Measurements from ENCODE around the gene SH3BP4. TPM values are rescaled to one million over a fixed set of nuclear protein-coding genes. Genes with fewer than 3 reads are reported as not detected.

SH3BP4 gene
- total RNA-seq, 1 donor, result 121 TPM

GRCh38 chr2:235001237-235002133 lies 49.7 kb downstream of the SH3BP4 start:
- Histone ChIP-seq H3K9me3 (ENCODE audit: low read depth, low read length) (no peaks in the 10 kb centered on the region), H4K20me1 (ENCODE audit: insufficient read depth, low read length) (peaks cover 42% of the 10 kb centered on the region), H3K79me2 (ENCODE audit: insufficient read depth, low read length) (peaks cover 92% of the 10 kb centered on the region), H3K27ac (ENCODE audit: low read depth, low read length) (no peak overlapping the region), H3K4me2 (ENCODE audit: insufficient read depth, low read length) (no peak overlapping the region), H3K4me3 (ENCODE audit: insufficient read depth, low read length) (no peak overlapping the region), H3K27me3 (ENCODE audit: insufficient read depth, low read length) (no peaks in the 10 kb centered on the region), H3K4me1 (ENCODE audit: insufficient read depth, low read length) (peaks cover 38% of the 10 kb centered on the region), H3K36me3 (ENCODE audit: insufficient read depth, low read length) (peaks cover 51% of the 10 kb centered on the region), H2AFZ (ENCODE audit: low read length) (no peak overlapping the region)
- TF ChIP-seq, protein P1, sequence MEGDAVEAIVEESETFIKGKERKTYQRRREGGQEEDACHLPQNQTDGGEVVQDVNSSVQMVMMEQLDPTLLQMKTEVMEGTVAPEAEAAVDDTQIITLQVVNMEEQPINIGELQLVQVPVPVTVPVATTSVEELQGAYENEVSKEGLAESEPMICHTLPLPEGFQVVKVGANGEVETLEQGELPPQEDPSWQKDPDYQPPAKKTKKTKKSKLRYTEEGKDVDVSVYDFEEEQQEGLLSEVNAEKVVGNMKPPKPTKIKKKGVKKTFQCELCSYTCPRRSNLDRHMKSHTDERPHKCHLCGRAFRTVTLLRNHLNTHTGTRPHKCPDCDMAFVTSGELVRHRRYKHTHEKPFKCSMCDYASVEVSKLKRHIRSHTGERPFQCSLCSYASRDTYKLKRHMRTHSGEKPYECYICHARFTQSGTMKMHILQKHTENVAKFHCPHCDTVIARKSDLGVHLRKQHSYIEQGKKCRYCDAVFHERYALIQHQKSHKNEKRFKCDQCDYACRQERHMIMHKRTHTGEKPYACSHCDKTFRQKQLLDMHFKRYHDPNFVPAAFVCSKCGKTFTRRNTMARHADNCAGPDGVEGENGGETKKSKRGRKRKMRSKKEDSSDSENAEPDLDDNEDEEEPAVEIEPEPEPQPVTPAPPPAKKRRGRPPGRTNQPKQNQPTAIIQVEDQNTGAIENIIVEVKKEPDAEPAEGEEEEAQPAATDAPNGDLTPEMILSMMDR (IDR thresholded peaks at IDR 0.05; ENCODE audit: extremely low read depth, low read depth, low read length), result no peak
- peak; percentile 15 for DNase-seq (ENCODE audit: insufficient read length, low spot score, missing footprints)

GRCh38 chr2:235002198-235003095 lies 50.6 kb downstream of the SH3BP4 start:
- Histone ChIP-seq H3K4me1 (ENCODE audit: insufficient read depth, low read length) (peaks cover 28% of the 10 kb centered on the region), H3K9me3 (ENCODE audit: low read depth, low read length) (no peaks in the 10 kb centered on the region)
- peak; percentile 58 for DNase-seq (ENCODE audit: insufficient read length, low spot score, missing footprints)

GRCh38 chr2:235003096-235003775 lies 51.4 kb downstream of the SH3BP4 start:
- H3K4me3 ChIP-seq (ENCODE audit: insufficient read depth, low read length), result no peak overlapping the region
- no peaks in the 10 kb centered on the region for H3K9me3 ChIP-seq (ENCODE audit: low read depth, low read length)
- H3K4me2 ChIP-seq (ENCODE audit: insufficient read depth, low read length), result no peak overlapping the region
- peaks cover 48% of the 10 kb centered on the region for H3K36me3 ChIP-seq (ENCODE audit: insufficient read depth, low read length)
- no peaks in the 10 kb centered on the region for H3K27me3 ChIP-seq (ENCODE audit: insufficient read depth, low read length)
- DNase-seq (ENCODE audit: insufficient read length, low spot score, missing footprints), result peak; percentile 83
- H3K4me1 ChIP-seq (ENCODE audit: insufficient read depth, low read length), result peaks cover 27% of the 10 kb centered on the region
- H3K27ac ChIP-seq (ENCODE audit: low read depth, low read length), result no peak overlapping the region
- no peak overlapping the region for H2AFZ ChIP-seq (ENCODE audit: low read length)
- H3K79me2 ChIP-seq (ENCODE audit: insufficient read depth, low read length), result peaks cover 100% of the 10 kb centered on the region
- TF ChIP-seq, protein P1 (IDR thresholded peaks at IDR 0.05; ENCODE audit: extremely low read depth, low read depth, low read length), result no peak
- peaks cover 58% of the 10 kb centered on the region for H4K20me1 ChIP-seq (ENCODE audit: insufficient read depth, low read length)

More at GRCh38 chr2:235002198-235003095, 50.6 kb downstream of the SH3BP4 start:
- TF ChIP-seq, protein P1 (IDR thresholded peaks at IDR 0.05; ENCODE audit: extremely low read depth, low read depth, low read length), result no peak
- peaks cover 51% of the 10 kb centered on the region for H3K36me3 ChIP-seq (ENCODE audit: insufficient read depth, low read length)
- no peak overlapping the region for H3K4me2 ChIP-seq (ENCODE audit: insufficient read depth, low read length)
- peaks cover 96% of the 10 kb centered on the region for H3K79me2 ChIP-seq (ENCODE audit: insufficient read depth, low read length)
- peaks cover 51% of the 10 kb centered on the region for H4K20me1 ChIP-seq (ENCODE audit: insufficient read depth, low read length)
- H3K27ac ChIP-seq (ENCODE audit: low read depth, low read length), result peak overlapping the region; percentile 31
- no peaks in the 10 kb centered on the region for H3K27me3 ChIP-seq (ENCODE audit: insufficient read depth, low read length)
- no peak overlapping the region for H2AFZ ChIP-seq (ENCODE audit: low read length)
- H3K4me3 ChIP-seq (ENCODE audit: insufficient read depth, low read length), result no peak overlapping the region

Data from osteoblast (primary cell).